K562 (cell line): ENCODE results near the gene CAPS. TPM values are rescaled to one million over a fixed set of nuclear protein-coding genes. Genes with fewer than 3 reads are reported as not detected.

Experiments
- ATAC-seq: fragments of 200-7000 bp; cut with Tn5 transposase; 3 replicates; pipeline ENCODE4 v1.9.1; 2020; ENCODE audit warnings: moderate library complexity
- BruUV-seq: library from RNA; stranded (reverse); fragments of 400-500 nt; replicated peaks from 2 replicates; lab custom pipeline; 2021; lab: Mats Ljungman, UMichigan
- CTCF ChIA-PET: fragments of 300-600 bp; formaldehyde crosslinking; extraction: SDS; loops from one replicate; lab custom pipeline; 2021; ENCODE audit warnings: low intra/inter-chr PET ratio; lab: Yijun Ruan, JAX
- POLR2A ChIA-PET: fragments of 300-600, 350-650 bp; sonication (Branson Sonifier 250); formaldehyde crosslinking; extraction: SDS; loops from one replicate; lab custom pipeline; 2021; ENCODE audit warnings: antibody characterized with exemption, inconsistent platforms; lab: Yijun Ruan, JAX
- DNase-seq, 4 experiments: peaks; one replicate each; pipeline versions ENCODE4 v3.0.0 to v3.0.0-alpha.2; 2011 to 2018; ENCODE audit warnings: low spot score in 3 of 4, mixed read lengths in 3 of 4; ENCODE audit errors: extremely low read depth in 1 of 4
- FAIRE-seq: peaks from 2 replicates; lab custom pipeline; 2011; peaks lifted over from hg19 to GRCh38; lab: Jason Lieb, UNC
- H2AFZ ChIP-seq: 2 replicates; pipeline ENCODE4 v1.6.0; 2011; ENCODE audit warnings: low read depth, low read length, control low read depth, inconsistent platforms
- H3K27ac ChIP-seq: fragments of 200-600 bp; 3 replicates; pipeline ENCODE4 v1.8.0; 2011; ENCODE audit warnings: low read depth, mild to moderate bottlenecking, control low read depth, inconsistent platforms, low read length, moderate library complexity, mixed read lengths; ENCODE audit errors: extremely low read depth
- H3K27me3 ChIP-seq, 2 experiments: fragments of 300-600 bp in 1 of 2; 2 replicates in 1 of 2; 3 replicates in 1 of 2; pipeline versions ENCODE4 v1.6.0 to v1.8.0; 2011; ENCODE audit warnings: inconsistent platforms in 2 of 2, low read length in 2 of 2, mild to moderate bottlenecking in 1 of 2, mixed read lengths in 1 of 2, moderate library complexity in 1 of 2; ENCODE audit not compliant: control insufficient read depth in 2 of 2, insufficient read depth in 2 of 2
- H3K36me3 ChIP-seq: fragments of 300-600 bp; 3 replicates; pipeline ENCODE4 v1.8.0; 2011; ENCODE audit warnings: mild to moderate bottlenecking, low read length, inconsistent platforms; ENCODE audit not compliant: control insufficient read depth, insufficient read depth
- H3K4me1 ChIP-seq, 2 experiments: fragments of 200-600 bp in 1 of 2; replicated peaks in 1 of 2; 2 replicates in 1 of 2; 3 replicates in 1 of 2; pipeline versions ENCODE4 v1.5.1 to v1.8.0; 2011; ENCODE audit warnings: inconsistent platforms in 2 of 2, low read length in 2 of 2, mild to moderate bottlenecking in 1 of 2, mixed read lengths in 1 of 2, moderate library complexity in 1 of 2; ENCODE audit not compliant: control insufficient read depth in 2 of 2, insufficient read depth in 2 of 2
- H3K4me2 ChIP-seq: 2 replicates; pipeline ENCODE4 v1.6.1; 2011; ENCODE audit warnings: low read length, control low read depth, inconsistent platforms, mixed read lengths; ENCODE audit not compliant: insufficient read depth
- H3K4me3 ChIP-seq: fragments of 200-600 bp; sonication (generic), shearing (Covaris generic); 2 replicates; pipeline ENCODE4 v1.5.1; 2016; ENCODE audit warnings: control low read depth, inconsistent platforms
- H3K79me2 ChIP-seq: fragments of 200-600 bp; 3 replicates; pipeline ENCODE4 v1.8.0; 2011; ENCODE audit warnings: low read length, inconsistent platforms; ENCODE audit not compliant: control insufficient read depth, insufficient read depth
- H3K9ac ChIP-seq, 2 experiments: 2 replicates each; pipeline versions ENCODE4 v1.6.0 to v1.6.1; 2011; ENCODE audit warnings: low read depth in 2 of 2, low read length in 2 of 2, control low read depth in 1 of 2, inconsistent platforms in 1 of 2, mild to moderate bottlenecking in 1 of 2, mixed read lengths in 1 of 2; ENCODE audit not compliant: insufficient read depth in 1 of 2
- H3K9me1 ChIP-seq: one replicate; pipeline ENCODE4 v1.6.0; 2011; ENCODE audit warnings: inconsistent platforms, mild to moderate bottlenecking, low read length, moderate library complexity; ENCODE audit not compliant: control insufficient read depth, insufficient read depth
- H3K9me3 ChIP-seq: replicated peaks from 2 replicates; pipeline ENCODE4 v1.5.1; 2011; ENCODE audit warnings: low read depth, low read length, inconsistent platforms; ENCODE audit not compliant: control insufficient read depth, insufficient read depth
- H4K20me1 ChIP-seq: replicated peaks from 2 replicates; pipeline ENCODE4 v1.6.1; 2011; ENCODE audit warnings: low read length, inconsistent platforms, mixed read lengths; ENCODE audit not compliant: control insufficient read depth, insufficient read depth
- CBX3 ChIP-seq, 2 experiments: IDR thresholded peaks; 1 replicate in 1 of 2; 2 replicates in 1 of 2; pipeline ENCODE4 v1.6.1; 2012; ENCODE audit warnings: inconsistent platforms in 2 of 2, low read length in 2 of 2, borderline replicate concordance in 1 of 2, control low read depth in 1 of 2
- CEBPB ChIP-seq: fragments of 450-650 bp; IDR thresholded peaks from 2 replicates; pipeline ENCODE4 v1.6.1; 2016; ENCODE audit warnings: missing genetic modification characterization, missing compliant biosample characterization
- FOXP1 ChIP-seq: sonication (generic); formaldehyde crosslinking; IDR thresholded peaks from 2 replicates; pipeline ENCODE4 v1.8.0; 2022; ENCODE audit warnings: mild to moderate bottlenecking, missing genetic modification reagents
- MAFK ChIP-seq: IDR thresholded peaks from 2 replicates; pipeline ENCODE4 v1.6.1; 2011; ENCODE audit warnings: low read length, improper control_type of control experiment
- WGBS: fragments of 100-300 bp; shearing (Covaris generic); methylation state at CpG from one replicate; pipeline ENCODE4 v1.1.6; 2016; ENCODE audit warnings: low coverage, mixed read lengths; ENCODE audit not compliant: insufficient coverage; ENCODE audit errors: missing lambda C conversion rate; 5-methylcytosine and 5-hydroxymethylcytosine counted together
- in situ Hi-C: fragments of 300-500 bp; cut with MboI; formaldehyde crosslinking; loops from 4 replicates; pipeline ENCODE4 v1.15.0; 2018; ENCODE audit warnings: inconsistent platforms, mixed read lengths
- intact Hi-C: fragments of 100-400 bp; cut with micrococcal nuclease; formaldehyde crosslinking; loops from 2 replicates; pipeline ENCODE4 v1.14.2; 2022
- polyA plus RNA-seq, 8 experiments: library from polyadenylated mRNA; depleted of rRNA in 4 of 8; stranded (reverse) in 5 of 8; unstranded in 3 of 8; fragments of >200 nt; fragmentation: Nextera tagmentation in 2 of 8; fragmentation: Illumina TruSeq in 1 of 8; extraction: Ambion mirVana in 2 of 8; extraction: Trizol in 1 of 8; gene quantifications; 2 replicates each; pipeline versions ENCODE4 v1.2.1 to v1.2.3, GENCODE V29; 2011 to 2014; ENCODE audit warnings: inconsistent platforms in 1 of 8, missing spikeins in 1 of 8
- total RNA-seq, 7 experiments: library from RNA; depleted of rRNA in 6 of 7; stranded (reverse); fragments of >200 nt in 6 of 7; fragmentation: Illumina TruSeq in 2 of 7; extraction: Trizol in 2 of 7; gene quantifications; 2 replicates each; pipeline versions ENCODE4 v1.2.1 to v1.2.3, GENCODE V29; 2011 to 2021; ENCODE audit warnings: low replicate concordance in 1 of 7
- TF ChIP-seq, protein P1 (sequence below): sonication (generic); formaldehyde crosslinking; IDR thresholded peaks from 2 replicates; pipeline ENCODE4 v1.8.1; 2023; ENCODE audit warnings: missing genetic modification reagents, mild to moderate bottlenecking, borderline replicate concordance
- TF ChIP-seq, protein P2 (sequence below): fragments of 450-650 bp; IDR thresholded peaks from 2 replicates; pipeline ENCODE4 v1.6.1; 2016; ENCODE audit warnings: mild to moderate bottlenecking, moderate library complexity

The CAPS gene
- total and polyA plus RNA-seq, 9 of the 15 experiments (the other 6 are each of a cell fraction or from before 2014, with no cell fraction given) = 0.15 to 4.0 (median 0.91) TPM

DNA sequence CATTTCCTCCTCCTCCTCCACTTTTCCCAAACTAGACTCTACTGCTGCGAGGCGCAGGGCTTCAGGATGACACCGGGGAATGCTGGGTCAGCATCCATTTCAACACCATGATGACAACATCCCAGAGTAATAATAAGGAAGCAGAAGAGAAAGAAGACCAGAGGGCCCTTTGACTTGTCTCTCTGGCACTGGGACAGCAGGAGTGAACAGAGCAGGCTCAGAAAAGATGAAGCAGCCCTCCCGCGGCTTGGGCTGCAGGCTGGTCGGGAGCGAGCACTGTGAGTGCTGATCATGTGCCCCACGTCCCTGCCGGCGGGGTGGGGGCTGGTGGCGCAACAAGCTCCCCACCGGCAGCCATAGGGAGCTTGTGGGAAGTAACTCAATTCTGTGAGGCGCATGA is 33.4 kb downstream of the CAPS start:
- intact Hi-C loops = no loop called here
- POLR2A ChIA-PET = interaction anchor here (0.8 to 1.0 kb wide), 2 partner anchors 13 to 22 kb away, joined by 3 to 8 read pairs; no protein-coding TSS in a partner anchor
- no peak for TF ChIP-seq CEBPB (tag)
- TF ChIP-seq CBX3 (IDR thresholded peaks at IDR 0.05; ENCODE audit: borderline replicate concordance in 1 of 2, low read length in 2 of 2) = no peak
- TF ChIP-seq FOXP1 (CRISPR knock-in tag) = no peak
- TF ChIP-seq MAFK = peak; percentile 26; the same call in 1 of the 2 replicates
- TF ChIP-seq, protein P1, sequence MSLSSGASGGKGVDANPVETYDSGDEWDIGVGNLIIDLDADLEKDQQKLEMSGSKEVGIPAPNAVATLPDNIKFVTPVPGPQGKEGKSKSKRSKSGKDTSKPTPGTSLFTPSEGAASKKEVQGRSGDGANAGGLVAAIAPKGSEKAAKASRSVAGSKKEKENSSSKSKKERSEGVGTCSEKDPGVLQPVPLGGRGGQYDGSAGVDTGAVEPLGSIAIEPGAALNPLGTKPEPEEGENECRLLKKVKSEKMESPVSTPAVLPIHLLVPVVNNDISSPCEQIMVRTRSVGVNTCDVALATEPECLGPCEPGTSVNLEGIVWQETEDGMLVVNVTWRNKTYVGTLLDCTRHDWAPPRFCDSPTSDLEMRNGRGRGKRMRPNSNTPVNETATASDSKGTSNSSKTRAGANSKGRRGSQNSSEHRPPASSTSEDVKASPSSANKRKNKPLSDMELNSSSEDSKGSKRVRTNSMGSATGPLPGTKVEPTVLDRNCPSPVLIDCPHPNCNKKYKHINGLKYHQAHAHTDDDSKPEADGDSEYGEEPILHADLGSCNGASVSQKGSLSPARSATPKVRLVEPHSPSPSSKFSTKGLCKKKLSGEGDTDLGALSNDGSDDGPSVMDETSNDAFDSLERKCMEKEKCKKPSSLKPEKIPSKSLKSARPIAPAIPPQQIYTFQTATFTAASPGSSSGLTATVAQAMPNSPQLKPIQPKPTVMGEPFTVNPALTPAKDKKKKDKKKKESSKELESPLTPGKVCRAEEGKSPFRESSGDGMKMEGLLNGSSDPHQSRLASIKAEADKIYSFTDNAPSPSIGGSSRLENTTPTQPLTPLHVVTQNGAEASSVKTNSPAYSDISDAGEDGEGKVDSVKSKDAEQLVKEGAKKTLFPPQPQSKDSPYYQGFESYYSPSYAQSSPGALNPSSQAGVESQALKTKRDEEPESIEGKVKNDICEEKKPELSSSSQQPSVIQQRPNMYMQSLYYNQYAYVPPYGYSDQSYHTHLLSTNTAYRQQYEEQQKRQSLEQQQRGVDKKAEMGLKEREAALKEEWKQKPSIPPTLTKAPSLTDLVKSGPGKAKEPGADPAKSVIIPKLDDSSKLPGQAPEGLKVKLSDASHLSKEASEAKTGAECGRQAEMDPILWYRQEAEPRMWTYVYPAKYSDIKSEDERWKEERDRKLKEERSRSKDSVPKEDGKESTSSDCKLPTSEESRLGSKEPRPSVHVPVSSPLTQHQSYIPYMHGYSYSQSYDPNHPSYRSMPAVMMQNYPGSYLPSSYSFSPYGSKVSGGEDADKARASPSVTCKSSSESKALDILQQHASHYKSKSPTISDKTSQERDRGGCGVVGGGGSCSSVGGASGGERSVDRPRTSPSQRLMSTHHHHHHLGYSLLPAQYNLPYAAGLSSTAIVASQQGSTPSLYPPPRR = no peak
- TF ChIP-seq, protein P2, sequence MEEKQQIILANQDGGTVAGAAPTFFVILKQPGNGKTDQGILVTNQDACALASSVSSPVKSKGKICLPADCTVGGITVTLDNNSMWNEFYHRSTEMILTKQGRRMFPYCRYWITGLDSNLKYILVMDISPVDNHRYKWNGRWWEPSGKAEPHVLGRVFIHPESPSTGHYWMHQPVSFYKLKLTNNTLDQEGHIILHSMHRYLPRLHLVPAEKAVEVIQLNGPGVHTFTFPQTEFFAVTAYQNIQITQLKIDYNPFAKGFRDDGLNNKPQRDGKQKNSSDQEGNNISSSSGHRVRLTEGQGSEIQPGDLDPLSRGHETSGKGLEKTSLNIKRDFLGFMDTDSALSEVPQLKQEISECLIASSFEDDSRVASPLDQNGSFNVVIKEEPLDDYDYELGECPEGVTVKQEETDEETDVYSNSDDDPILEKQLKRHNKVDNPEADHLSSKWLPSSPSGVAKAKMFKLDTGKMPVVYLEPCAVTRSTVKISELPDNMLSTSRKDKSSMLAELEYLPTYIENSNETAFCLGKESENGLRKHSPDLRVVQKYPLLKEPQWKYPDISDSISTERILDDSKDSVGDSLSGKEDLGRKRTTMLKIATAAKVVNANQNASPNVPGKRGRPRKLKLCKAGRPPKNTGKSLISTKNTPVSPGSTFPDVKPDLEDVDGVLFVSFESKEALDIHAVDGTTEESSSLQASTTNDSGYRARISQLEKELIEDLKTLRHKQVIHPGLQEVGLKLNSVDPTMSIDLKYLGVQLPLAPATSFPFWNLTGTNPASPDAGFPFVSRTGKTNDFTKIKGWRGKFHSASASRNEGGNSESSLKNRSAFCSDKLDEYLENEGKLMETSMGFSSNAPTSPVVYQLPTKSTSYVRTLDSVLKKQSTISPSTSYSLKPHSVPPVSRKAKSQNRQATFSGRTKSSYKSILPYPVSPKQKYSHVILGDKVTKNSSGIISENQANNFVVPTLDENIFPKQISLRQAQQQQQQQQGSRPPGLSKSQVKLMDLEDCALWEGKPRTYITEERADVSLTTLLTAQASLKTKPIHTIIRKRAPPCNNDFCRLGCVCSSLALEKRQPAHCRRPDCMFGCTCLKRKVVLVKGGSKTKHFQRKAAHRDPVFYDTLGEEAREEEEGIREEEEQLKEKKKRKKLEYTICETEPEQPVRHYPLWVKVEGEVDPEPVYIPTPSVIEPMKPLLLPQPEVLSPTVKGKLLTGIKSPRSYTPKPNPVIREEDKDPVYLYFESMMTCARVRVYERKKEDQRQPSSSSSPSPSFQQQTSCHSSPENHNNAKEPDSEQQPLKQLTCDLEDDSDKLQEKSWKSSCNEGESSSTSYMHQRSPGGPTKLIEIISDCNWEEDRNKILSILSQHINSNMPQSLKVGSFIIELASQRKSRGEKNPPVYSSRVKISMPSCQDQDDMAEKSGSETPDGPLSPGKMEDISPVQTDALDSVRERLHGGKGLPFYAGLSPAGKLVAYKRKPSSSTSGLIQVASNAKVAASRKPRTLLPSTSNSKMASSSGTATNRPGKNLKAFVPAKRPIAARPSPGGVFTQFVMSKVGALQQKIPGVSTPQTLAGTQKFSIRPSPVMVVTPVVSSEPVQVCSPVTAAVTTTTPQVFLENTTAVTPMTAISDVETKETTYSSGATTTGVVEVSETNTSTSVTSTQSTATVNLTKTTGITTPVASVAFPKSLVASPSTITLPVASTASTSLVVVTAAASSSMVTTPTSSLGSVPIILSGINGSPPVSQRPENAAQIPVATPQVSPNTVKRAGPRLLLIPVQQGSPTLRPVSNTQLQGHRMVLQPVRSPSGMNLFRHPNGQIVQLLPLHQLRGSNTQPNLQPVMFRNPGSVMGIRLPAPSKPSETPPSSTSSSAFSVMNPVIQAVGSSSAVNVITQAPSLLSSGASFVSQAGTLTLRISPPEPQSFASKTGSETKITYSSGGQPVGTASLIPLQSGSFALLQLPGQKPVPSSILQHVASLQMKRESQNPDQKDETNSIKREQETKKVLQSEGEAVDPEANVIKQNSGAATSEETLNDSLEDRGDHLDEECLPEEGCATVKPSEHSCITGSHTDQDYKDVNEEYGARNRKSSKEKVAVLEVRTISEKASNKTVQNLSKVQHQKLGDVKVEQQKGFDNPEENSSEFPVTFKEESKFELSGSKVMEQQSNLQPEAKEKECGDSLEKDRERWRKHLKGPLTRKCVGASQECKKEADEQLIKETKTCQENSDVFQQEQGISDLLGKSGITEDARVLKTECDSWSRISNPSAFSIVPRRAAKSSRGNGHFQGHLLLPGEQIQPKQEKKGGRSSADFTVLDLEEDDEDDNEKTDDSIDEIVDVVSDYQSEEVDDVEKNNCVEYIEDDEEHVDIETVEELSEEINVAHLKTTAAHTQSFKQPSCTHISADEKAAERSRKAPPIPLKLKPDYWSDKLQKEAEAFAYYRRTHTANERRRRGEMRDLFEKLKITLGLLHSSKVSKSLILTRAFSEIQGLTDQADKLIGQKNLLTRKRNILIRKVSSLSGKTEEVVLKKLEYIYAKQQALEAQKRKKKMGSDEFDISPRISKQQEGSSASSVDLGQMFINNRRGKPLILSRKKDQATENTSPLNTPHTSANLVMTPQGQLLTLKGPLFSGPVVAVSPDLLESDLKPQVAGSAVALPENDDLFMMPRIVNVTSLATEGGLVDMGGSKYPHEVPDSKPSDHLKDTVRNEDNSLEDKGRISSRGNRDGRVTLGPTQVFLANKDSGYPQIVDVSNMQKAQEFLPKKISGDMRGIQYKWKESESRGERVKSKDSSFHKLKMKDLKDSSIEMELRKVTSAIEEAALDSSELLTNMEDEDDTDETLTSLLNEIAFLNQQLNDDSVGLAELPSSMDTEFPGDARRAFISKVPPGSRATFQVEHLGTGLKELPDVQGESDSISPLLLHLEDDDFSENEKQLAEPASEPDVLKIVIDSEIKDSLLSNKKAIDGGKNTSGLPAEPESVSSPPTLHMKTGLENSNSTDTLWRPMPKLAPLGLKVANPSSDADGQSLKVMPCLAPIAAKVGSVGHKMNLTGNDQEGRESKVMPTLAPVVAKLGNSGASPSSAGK = no peak

More for the DNA sequence above, 33.4 kb downstream of the CAPS start:
- FAIRE-seq (no peak), DNase-seq (no peak), ATAC-seq (no peak; the same call in 2 of the 3 replicates)
- CTCF ChIA-PET = no interaction called here
- no peak overlapping the region for H3K4me2 ChIP-seq
- peaks cover 62% of the 10 kb centered on the region for H3K36me3 ChIP-seq
- H3K27me3 ChIP-seq = no peaks in the 10 kb centered on the region
- WGBS = 58% methylated on average over 11 of the region's 13 CpGs
- peaks cover 5 to 28% of the 10 kb centered on the region in 2 experiments; a peak in 4 of 5 replicates for H3K4me1 ChIP-seq
- H4K20me1 ChIP-seq = peaks cover 29% of the 10 kb centered on the region
- peaks cover 90% of the 10 kb centered on the region for H3K79me2 ChIP-seq
- H2AFZ ChIP-seq = no peak overlapping the region
- peaks cover 10% of the 10 kb centered on the region for H3K9me1 ChIP-seq
- in situ Hi-C loops = no loop called here
- no peak overlapping the region for H3K27ac ChIP-seq
- no peaks in the 10 kb centered on the region for H3K9me3 ChIP-seq
- no peak overlapping the region for H3K4me3 ChIP-seq
- no TSS peak for BruUV-seq
- 0 out of 4 replicates have a peak overlapping the region, but pooled peaks of 1 of the 2 experiments have one; percentile 54 for H3K9ac ChIP-seq
